HepG2 (cell line): ENCODE data around the gene DPH1. TPM values are rescaled to one million over a fixed set of nuclear protein-coding genes. Genes with fewer than 3 reads are reported as not detected.

Experiments used
- ASH2L ChIP-seq: fragments of 300-600, 200-600 bp; sonication (generic); IDR thresholded peaks from 2 replicates; pipeline ENCODE4 v1.7.0; 2017; ENCODE audit warnings: low read depth, mild to moderate bottlenecking, moderate library complexity, mixed read lengths, low read length; ENCODE audit not compliant: insufficient read length
- FOSL2 ChIP-seq: sonication (generic); formaldehyde crosslinking; IDR thresholded peaks from 2 replicates; pipeline ENCODE4 v1.4.0; 2020; ENCODE audit warnings: missing genetic modification reagents
- HDAC6 ChIP-seq: fragments of 200-600 bp; sonication (generic); IDR thresholded peaks from 2 replicates; pipeline ENCODE4 v1.7.0; 2017; ENCODE audit warnings: mild to moderate bottlenecking, antibody characterized with exemption, low read length, low read depth
- HMGXB4 ChIP-seq, 2 experiments: sonication (generic) in 1 of 2; formaldehyde crosslinking in 1 of 2; IDR thresholded peaks; 2 replicates each; pipeline versions ENCODE4 v1.4.0 to v1.6.1; 2018 to 2020; ENCODE audit warnings: missing genetic modification reagents in 2 of 2, borderline replicate concordance in 1 of 2, low read depth in 1 of 2, mild to moderate bottlenecking in 1 of 2, missing biosample characterization in 1 of 2
- KDM3A ChIP-seq: IDR thresholded peaks from 2 replicates; pipeline ENCODE4 v1.6.1; 2018; ENCODE audit warnings: low read depth, missing compliant biosample characterization
- KLF15 ChIP-seq: sonication (generic); formaldehyde crosslinking; IDR thresholded peaks from 2 replicates; pipeline ENCODE4 v1.8.1; 2023; ENCODE audit warnings: borderline replicate concordance, mild to moderate bottlenecking, inconsistent platforms, missing genetic modification reagents, mixed read lengths
- MAF1 ChIP-seq: sonication (generic); formaldehyde crosslinking; IDR thresholded peaks from 2 replicates; pipeline ENCODE4 v1.5.0; 2020; ENCODE audit warnings: missing genetic modification reagents, borderline replicate concordance
- NCOR1 ChIP-seq: fragments of 200-600 bp; sonication (generic); IDR thresholded peaks from 2 replicates; pipeline ENCODE4 v1.7.0; 2017; ENCODE audit warnings: antibody characterized with exemption, low read length, borderline replicate concordance
- PLRG1 ChIP-seq: fragments of 450-650 bp; conservative IDR thresholded peaks from 2 replicates; pipeline ENCODE4 v1.6.1; 2016
- SNAI1 ChIP-seq: sonication (generic); formaldehyde crosslinking; IDR thresholded peaks from 2 replicates; pipeline ENCODE4 v1.5.0; 2020; ENCODE audit warnings: mild to moderate bottlenecking, missing genetic modification reagents, borderline replicate concordance
- SNAPC4 ChIP-seq: sonication (generic); formaldehyde crosslinking; IDR thresholded peaks from 2 replicates; pipeline ENCODE4 v1.4.0; 2020; ENCODE audit warnings: mild to moderate bottlenecking, missing genetic modification reagents
- STAT5B ChIP-seq: sonication (generic); formaldehyde crosslinking; IDR thresholded peaks from 2 replicates; pipeline ENCODE4 v1.4.0; 2020; ENCODE audit warnings: missing genetic modification reagents
- THRA ChIP-seq: sonication (generic); formaldehyde crosslinking; IDR thresholded peaks from 2 replicates; pipeline ENCODE4 v1.4.0; 2020; ENCODE audit warnings: missing genetic modification reagents, borderline replicate concordance
- XRCC5 ChIP-seq: fragments of 200-400 bp; formaldehyde crosslinking; optimal IDR thresholded peaks from 2 replicates; pipeline ENCODE3; 2017; ENCODE audit warnings: mild to moderate bottlenecking, low read length
- ZBTB7A ChIP-seq: sonication (generic); formaldehyde crosslinking; IDR thresholded peaks from 2 replicates; pipeline ENCODE4 v1.8.0; 2022; ENCODE audit warnings: mild to moderate bottlenecking, missing genetic modification reagents
- ZGPAT ChIP-seq: IDR thresholded peaks from 2 replicates; pipeline ENCODE4 v1.6.1; 2016; ENCODE audit warnings: mild to moderate bottlenecking
- ZMYM3 ChIP-seq: sonication (generic); formaldehyde crosslinking; IDR thresholded peaks from 2 replicates; pipeline ENCODE4 v1.5.1; 2020; ENCODE audit warnings: mild to moderate bottlenecking, missing genetic modification reagents
- ZNF292 ChIP-seq: sonication (generic); formaldehyde crosslinking; IDR thresholded peaks from 2 replicates; pipeline ENCODE4 v1.8.1; 2022; ENCODE audit warnings: mild to moderate bottlenecking, low read depth, missing genetic modification reagents, borderline replicate concordance
- ZNF317 ChIP-seq: sonication (generic); formaldehyde crosslinking; IDR thresholded peaks from 2 replicates; pipeline ENCODE4 v1.5.0; 2020; ENCODE audit warnings: mild to moderate bottlenecking, missing genetic modification reagents
- polyA plus RNA-seq, 8 experiments: library from polyadenylated mRNA; depleted of rRNA in 3 of 8; stranded (reverse) in 7 of 8; unstranded in 1 of 8; fragments of >200 nt; fragmentation: Illumina TruSeq in 4 of 8; extraction: Trizol in 4 of 8; gene quantifications; 2 replicates each; pipeline versions ENCODE4 v1.2.1 to v1.2.3, GENCODE V29; 2011 to 2016; ENCODE audit warnings: low read depth in 4 of 8, missing spikeins in 1 of 8, mixed read lengths in 1 of 8; ENCODE audit not compliant: insufficient read depth in 1 of 8
- total RNA-seq, 5 experiments: library from RNA; depleted of rRNA; stranded (reverse); fragments of >200 nt; fragmentation: Illumina TruSeq; extraction: Trizol; gene quantifications; 2 replicates each; pipeline ENCODE4 v1.2.3, GENCODE V29; 2016; ENCODE audit warnings: low read depth in 1 of 5

DPH1 gene
- total and polyA plus RNA-seq, 2 of the 13 experiments (the other 11 are each of a cell fraction or from before 2014, with no cell fraction given), result 25.3 to 42.8 TPM

DNA sequence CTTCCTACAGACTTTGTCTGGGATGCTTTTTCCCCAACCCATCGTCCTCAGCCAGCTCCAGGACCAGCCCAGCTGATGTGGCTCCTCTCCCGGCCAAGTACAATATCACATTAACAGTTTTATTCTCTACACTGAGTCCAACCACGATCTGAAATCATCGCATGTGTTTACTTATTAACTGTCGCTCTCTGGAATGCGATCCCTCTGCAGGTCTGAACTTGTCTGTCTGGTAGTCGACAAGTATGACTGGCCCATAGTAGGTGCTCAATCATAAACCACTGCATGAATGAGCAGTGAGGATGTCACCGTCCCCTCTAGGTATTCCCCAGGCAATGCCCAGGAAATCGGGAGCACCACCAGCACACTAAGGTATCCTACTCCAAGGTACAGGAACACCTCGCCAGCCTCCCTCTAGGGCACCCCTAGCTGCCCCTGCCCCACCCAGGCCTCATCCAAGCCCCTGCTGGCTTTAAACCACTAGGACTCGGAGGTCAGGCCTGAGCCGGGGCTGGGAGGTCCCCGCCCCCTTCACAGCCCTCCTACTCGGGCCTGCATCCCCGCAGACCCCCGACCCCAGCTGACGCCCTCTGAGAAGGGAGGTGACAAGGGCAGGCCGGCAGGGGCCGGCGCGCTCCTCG lies 32.5 kb upstream of the DPH1 start (continued):
- TF ChIP-seq SNAPC4 (CRISPR knock-in tag) (0 out of 2 replicates have a peak, but pooled peaks have one; percentile 60), ZMYM3 (0 out of 2 replicates have a peak, but pooled peaks have one; percentile 0), ZGPAT (peak; percentile 28; the same call in 1 of the 2 replicates), PLRG1 (no peak), XRCC5 (peak; percentile 22), HDAC6 (no peak), HMGXB4 (CRISPR knock-in tag; IDR thresholded peaks at IDR 0.05; ENCODE audit: borderline replicate concordance in 1 of 2, low read depth in 1 of 2) (no peak), MAF1 (CRISPR knock-in tag) (no peak), ASH2L (peak; percentile 19), STAT5B (CRISPR knock-in tag) (no peak), ZBTB7A (CRISPR knock-in tag) (peak; percentile 65), NCOR1 (0 out of 2 replicates have a peak, but pooled peaks have one; percentile 13), FOSL2 (CRISPR knock-in tag) (0 out of 2 replicates have a peak, but pooled peaks have one; percentile 5), SNAI1 (0 out of 2 replicates have a peak, but pooled peaks have one; percentile 75), KLF15 (CRISPR knock-in tag) (0 out of 2 replicates have a peak, but pooled peaks have one; percentile 42), ZNF292 (CRISPR knock-in tag) (0 out of 2 replicates have a peak, but pooled peaks have one; percentile 13), THRA (CRISPR knock-in tag) (no peak), ZNF317 (peak; percentile 95), KDM3A (CRISPR knock-in tag) (peak; percentile 8; the same call in 1 of the 2 replicates)
